AG04450 (cell line): ENCODE measurements around the gene TFDP2. TPM values are rescaled to one million over a fixed set of nuclear protein-coding genes. Genes with fewer than 3 reads are reported as not detected.
"Not testable (repeated sequence)": the region's sequence is repeated elsewhere in the genome, so short reads cannot be mapped to it uniquely, and the experiment has no call there.

Experiments
- CTCF ChIA-PET: fragments of 300-600, 350-600 bp; formaldehyde crosslinking; extraction: SDS; loops from one replicate; lab custom pipeline; 2022; ENCODE audit warnings: antibody characterized with exemption, inconsistent platforms; lab: Charles Lee
- POLR2A ChIA-PET: fragments of 350-600 bp; formaldehyde crosslinking; extraction: SDS; loops from one replicate; lab custom pipeline; 2021; ENCODE audit warnings: antibody characterized with exemption, inconsistent platforms; lab: Yijun Ruan, JAX
- DNase-seq: peaks from one replicate; pipeline ENCODE4 v3.0.0-alpha.2; 2011; ENCODE audit warnings: low read depth, low spot score
- H3K27ac ChIP-seq: one replicate; pipeline ENCODE4 v1.5.1; 2012; ENCODE audit warnings: low read depth, low read length, control low read depth
- H3K27me3 ChIP-seq: one replicate; pipeline ENCODE4 v1.6.0; 2012; ENCODE audit warnings: low read length; ENCODE audit not compliant: control insufficient read depth, insufficient read depth
- H3K4me3 ChIP-seq: 2 replicates; pipeline ENCODE4 v1.5.1; 2011; ENCODE audit warnings: mild to moderate bottlenecking, low read depth, low read length, control low read depth
- H3K9me3 ChIP-seq: 2 replicates; pipeline ENCODE4 v1.5.1; 2012; ENCODE audit warnings: low read length; ENCODE audit not compliant: control insufficient read depth, insufficient read depth
- polyA plus RNA-seq: library from polyadenylated mRNA; depleted of rRNA; stranded (reverse); fragments of >200 nt; gene quantifications from 2 replicates; pipeline ENCODE4 v1.2.3, GENCODE V29; 2011
- TF ChIP-seq, protein P1 (sequence below): IDR thresholded peaks from 2 replicates; pipeline ENCODE4 v1.5.1; 2011; ENCODE audit warnings: low read depth, low read length, control low read depth, inconsistent platforms

Gene TFDP2
- polyA plus RNA-seq, 1 experiment: 63.4 TPM

DNA sequence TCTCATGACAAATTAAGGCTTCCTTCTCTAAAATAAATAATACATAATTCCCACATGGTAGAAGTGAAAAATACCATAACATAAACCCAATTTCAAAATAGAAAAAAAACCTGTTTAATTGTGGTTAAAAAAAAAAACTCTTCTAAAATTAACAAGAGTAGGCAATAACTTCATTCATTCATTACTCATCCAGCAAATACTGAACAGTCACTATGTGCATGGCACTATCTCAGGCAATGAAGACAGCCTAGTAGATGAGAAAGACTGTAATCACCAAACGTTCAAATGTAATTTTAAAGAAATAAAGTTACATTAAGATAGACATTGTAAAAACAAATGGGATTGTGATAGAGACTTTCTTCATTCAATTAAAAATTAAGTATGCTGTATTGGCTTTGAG is 43.4 kb downstream of the TFDP2 start:
- TF ChIP-seq, protein P1, sequence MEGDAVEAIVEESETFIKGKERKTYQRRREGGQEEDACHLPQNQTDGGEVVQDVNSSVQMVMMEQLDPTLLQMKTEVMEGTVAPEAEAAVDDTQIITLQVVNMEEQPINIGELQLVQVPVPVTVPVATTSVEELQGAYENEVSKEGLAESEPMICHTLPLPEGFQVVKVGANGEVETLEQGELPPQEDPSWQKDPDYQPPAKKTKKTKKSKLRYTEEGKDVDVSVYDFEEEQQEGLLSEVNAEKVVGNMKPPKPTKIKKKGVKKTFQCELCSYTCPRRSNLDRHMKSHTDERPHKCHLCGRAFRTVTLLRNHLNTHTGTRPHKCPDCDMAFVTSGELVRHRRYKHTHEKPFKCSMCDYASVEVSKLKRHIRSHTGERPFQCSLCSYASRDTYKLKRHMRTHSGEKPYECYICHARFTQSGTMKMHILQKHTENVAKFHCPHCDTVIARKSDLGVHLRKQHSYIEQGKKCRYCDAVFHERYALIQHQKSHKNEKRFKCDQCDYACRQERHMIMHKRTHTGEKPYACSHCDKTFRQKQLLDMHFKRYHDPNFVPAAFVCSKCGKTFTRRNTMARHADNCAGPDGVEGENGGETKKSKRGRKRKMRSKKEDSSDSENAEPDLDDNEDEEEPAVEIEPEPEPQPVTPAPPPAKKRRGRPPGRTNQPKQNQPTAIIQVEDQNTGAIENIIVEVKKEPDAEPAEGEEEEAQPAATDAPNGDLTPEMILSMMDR: no peak
- Histone ChIP-seq H3K27ac (no peak overlapping the region), H3K4me3 (no peak overlapping the region), H3K27me3 (no peaks in the 10 kb centered on the region), H3K9me3 (no peaks in the 10 kb centered on the region)
- ChIA-PET CTCF (no interaction called here), POLR2A (no interaction called here)
- DNase-seq: no peak

DNA sequence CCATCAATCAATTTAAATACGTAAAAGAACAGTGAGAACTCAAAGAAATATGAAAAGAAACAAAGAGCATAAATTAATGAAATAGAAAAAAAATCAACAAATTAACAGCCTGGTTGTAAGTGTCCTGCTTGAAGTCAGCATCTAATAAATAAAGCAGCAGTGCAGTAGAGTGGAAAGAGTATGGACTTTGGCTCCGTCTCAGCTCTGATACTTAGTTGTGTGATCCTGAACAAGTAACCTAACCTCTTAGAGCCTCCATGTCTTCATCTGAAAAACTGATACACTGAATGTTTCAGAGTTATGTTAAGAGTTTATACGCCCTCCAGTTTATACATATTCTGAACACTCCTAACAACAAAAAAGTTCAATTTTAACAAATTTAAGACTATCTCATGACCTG is 44.6 kb downstream of the TFDP2 start:
- TF ChIP-seq, protein P1: no peak
- no peak overlapping the region for H3K4me3 ChIP-seq
- no peaks in the 10 kb centered on the region for H3K9me3 ChIP-seq
- DNase-seq: no peak
- ChIA-PET POLR2A (no interaction called here), CTCF (interaction anchor here (1.4 kb wide), 1 partner anchor 21 kb away, joined by 6 read pairs; no protein-coding TSS in a partner anchor)
- H3K27me3 ChIP-seq: no peaks in the 10 kb centered on the region
- H3K27ac ChIP-seq: no peak overlapping the region

DNA sequence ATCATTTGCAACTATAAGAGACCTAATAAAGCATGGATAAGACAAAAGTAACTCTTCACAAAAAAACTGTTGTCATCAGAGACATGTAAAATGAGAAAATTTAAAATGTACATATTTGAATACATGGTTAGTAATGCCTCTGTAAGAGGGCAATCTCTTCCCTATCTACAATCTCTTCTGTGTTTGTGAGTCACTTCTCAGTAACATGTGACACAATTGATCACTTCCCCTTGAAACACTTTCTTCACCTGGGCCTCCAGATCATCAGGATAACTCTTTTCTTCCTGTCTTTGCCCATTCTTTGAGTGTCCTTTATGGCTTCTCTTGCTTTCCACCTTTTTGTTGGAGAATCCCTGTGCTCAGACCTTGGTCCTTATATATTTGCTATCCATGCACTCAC is 50.4 kb downstream of the TFDP2 start:
- Histone ChIP-seq H3K9me3 (no peaks in the 10 kb centered on the region), H3K27ac (no peak overlapping the region), H3K4me3 (no peak overlapping the region), H3K27me3 (no peaks in the 10 kb centered on the region)
- TF ChIP-seq, protein P1: no peak
- DNase-seq: no peak
- ChIA-PET CTCF (no interaction called here), POLR2A (no interaction called here)

DNA sequence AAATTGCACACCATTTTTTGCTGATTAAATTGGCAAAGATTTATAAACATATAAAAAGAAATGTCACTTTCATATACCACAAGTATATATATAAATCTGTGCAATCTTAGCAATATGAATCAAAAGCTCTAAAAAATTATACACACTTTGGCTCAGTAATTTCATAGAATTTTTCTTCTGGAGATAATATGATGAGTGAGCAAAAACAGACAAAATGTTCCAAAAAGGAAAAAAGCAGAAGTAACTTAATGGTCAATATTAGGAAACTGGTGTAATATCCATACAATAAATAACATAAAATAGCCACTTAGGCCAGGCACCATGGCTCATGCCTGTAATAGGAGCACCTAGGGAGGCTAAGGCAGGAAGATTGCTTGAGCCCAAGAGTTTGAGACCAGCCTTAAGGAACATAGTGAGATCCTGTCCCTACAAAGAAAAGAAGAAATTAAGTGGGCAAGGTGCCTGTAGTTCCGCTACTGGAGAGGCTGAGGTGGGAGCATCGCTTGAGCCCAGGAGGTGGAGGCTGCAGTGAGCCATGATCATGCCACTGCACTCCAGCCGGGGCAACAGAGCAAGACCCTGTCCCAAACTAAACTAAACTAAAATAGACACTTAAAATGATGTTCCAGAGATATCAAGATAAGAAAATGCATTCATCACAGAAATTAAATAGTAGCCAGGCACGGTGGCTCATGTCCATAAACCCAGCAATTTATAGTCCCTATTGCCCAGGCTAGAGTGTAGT is 52.1 kb downstream of the TFDP2 start:
- POLR2A ChIA-PET: no interaction called here
- no peak for DNase-seq
- no peak overlapping the region for H3K27ac ChIP-seq
- CTCF ChIA-PET: no interaction called here
- H3K4me3 ChIP-seq: no peak overlapping the region
- H3K27me3 ChIP-seq: no peaks in the 10 kb centered on the region
- TF ChIP-seq, protein P1: no peak
- no peaks in the 10 kb centered on the region for H3K9me3 ChIP-seq

DNA sequence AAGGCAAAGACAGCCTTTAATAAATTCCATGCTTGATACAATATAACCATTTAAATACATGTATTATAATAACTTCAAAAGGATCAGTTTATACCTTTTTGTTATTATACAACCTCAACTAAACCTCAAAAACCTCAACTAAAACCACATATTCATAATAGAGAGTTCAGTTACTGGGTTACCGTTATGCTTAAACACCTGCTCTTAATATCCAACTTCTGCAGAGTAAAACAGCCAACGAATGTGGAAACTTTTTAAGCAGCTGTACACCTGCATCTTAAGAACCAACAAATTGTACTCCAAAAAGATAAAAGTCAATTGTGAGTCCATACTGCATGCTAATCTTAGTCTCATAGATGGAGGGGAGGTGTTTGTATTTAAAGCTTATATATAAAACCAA is 53.5 kb downstream of the TFDP2 start:
- TF ChIP-seq, protein P1: no peak
- H3K4me3 ChIP-seq: no peak overlapping the region
- H3K27me3 ChIP-seq: no peaks in the 10 kb centered on the region
- ChIA-PET POLR2A (no interaction called here), CTCF (no interaction called here)
- H3K27ac ChIP-seq: no peak overlapping the region
- DNase-seq: no peak
- H3K9me3 ChIP-seq: no peaks in the 10 kb centered on the region

DNA sequence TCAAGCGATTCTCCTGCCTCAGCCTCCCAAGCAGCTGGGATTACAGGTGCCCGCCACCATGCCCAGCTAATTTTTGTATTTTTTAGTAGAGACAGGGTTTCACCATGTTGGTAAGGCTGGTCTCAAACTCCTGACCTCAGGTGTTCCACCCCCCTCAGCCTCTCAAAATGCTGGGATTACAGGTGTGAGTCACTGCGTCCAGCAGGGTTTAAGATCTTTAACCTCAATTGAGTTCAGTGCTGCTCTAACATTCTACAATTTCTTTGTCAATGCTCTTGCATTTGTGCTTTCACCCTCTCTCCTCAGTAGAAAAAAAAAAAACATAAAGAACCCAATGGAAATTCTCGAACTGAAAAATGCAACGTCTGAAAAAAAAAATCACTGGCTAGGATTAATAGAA is 60.4 kb downstream of the TFDP2 start:
- POLR2A ChIA-PET, H3K27me3 ChIP-seq, CTCF ChIA-PET, H3K27ac ChIP-seq, H3K4me3 ChIP-seq, H3K9me3 ChIP-seq, DNase-seq: not testable (repeated sequence)
